K562 (cell line): ENCODE data around the gene CLDN15. TPM values are rescaled to one million over a fixed set of nuclear protein-coding genes. Genes with fewer than 3 reads are reported as not detected.

ENCODE experiments used
- ATAC-seq: fragments of 200-7000 bp; cut with Tn5 transposase; 3 replicates; pipeline ENCODE4 v1.9.1; 2020; ENCODE audit warnings: moderate library complexity
- BruUV-seq: library from RNA; stranded (reverse); fragments of 400-500 nt; replicated peaks from 2 replicates; lab custom pipeline; 2021; lab: Mats Ljungman, UMichigan
- CTCF ChIA-PET: fragments of 300-600 bp; formaldehyde crosslinking; extraction: SDS; loops from one replicate; lab custom pipeline; 2021; ENCODE audit warnings: low intra/inter-chr PET ratio; lab: Yijun Ruan, JAX
- POLR2A ChIA-PET: fragments of 300-600, 350-650 bp; sonication (Branson Sonifier 250); formaldehyde crosslinking; extraction: SDS; loops from one replicate; lab custom pipeline; 2021; ENCODE audit warnings: antibody characterized with exemption, inconsistent platforms; lab: Yijun Ruan, JAX
- DNase-seq, 4 experiments: peaks; one replicate each; pipeline versions ENCODE4 v3.0.0 to v3.0.0-alpha.2; 2011 to 2018; ENCODE audit warnings: low spot score in 3 of 4, mixed read lengths in 3 of 4; ENCODE audit errors: extremely low read depth in 1 of 4
- FAIRE-seq: peaks from 2 replicates; lab custom pipeline; 2011; peaks lifted over from hg19 to GRCh38; lab: Jason Lieb, UNC
- H2AFZ ChIP-seq: 2 replicates; pipeline ENCODE4 v1.6.0; 2011; ENCODE audit warnings: low read depth, low read length, control low read depth, inconsistent platforms
- H3K27ac ChIP-seq: fragments of 200-600 bp; 3 replicates; pipeline ENCODE4 v1.8.0; 2011; ENCODE audit warnings: low read depth, mild to moderate bottlenecking, control low read depth, inconsistent platforms, low read length, moderate library complexity, mixed read lengths; ENCODE audit errors: extremely low read depth
- H3K27me3 ChIP-seq, 2 experiments: fragments of 300-600 bp in 1 of 2; 2 replicates in 1 of 2; 3 replicates in 1 of 2; pipeline versions ENCODE4 v1.6.0 to v1.8.0; 2011; ENCODE audit warnings: inconsistent platforms in 2 of 2, low read length in 2 of 2, mild to moderate bottlenecking in 1 of 2, mixed read lengths in 1 of 2, moderate library complexity in 1 of 2; ENCODE audit not compliant: control insufficient read depth in 2 of 2, insufficient read depth in 2 of 2
- H3K36me3 ChIP-seq: fragments of 300-600 bp; 3 replicates; pipeline ENCODE4 v1.8.0; 2011; ENCODE audit warnings: mild to moderate bottlenecking, low read length, inconsistent platforms; ENCODE audit not compliant: control insufficient read depth, insufficient read depth
- H3K4me1 ChIP-seq, 2 experiments: fragments of 200-600 bp in 1 of 2; replicated peaks in 1 of 2; 2 replicates in 1 of 2; 3 replicates in 1 of 2; pipeline versions ENCODE4 v1.5.1 to v1.8.0; 2011; ENCODE audit warnings: inconsistent platforms in 2 of 2, low read length in 2 of 2, mild to moderate bottlenecking in 1 of 2, mixed read lengths in 1 of 2, moderate library complexity in 1 of 2; ENCODE audit not compliant: control insufficient read depth in 2 of 2, insufficient read depth in 2 of 2
- H3K4me2 ChIP-seq: 2 replicates; pipeline ENCODE4 v1.6.1; 2011; ENCODE audit warnings: low read length, control low read depth, inconsistent platforms, mixed read lengths; ENCODE audit not compliant: insufficient read depth
- H3K4me3 ChIP-seq: fragments of 200-600 bp; sonication (generic), shearing (Covaris generic); 2 replicates; pipeline ENCODE4 v1.5.1; 2016; ENCODE audit warnings: control low read depth, inconsistent platforms
- H3K79me2 ChIP-seq: fragments of 200-600 bp; 3 replicates; pipeline ENCODE4 v1.8.0; 2011; ENCODE audit warnings: low read length, inconsistent platforms; ENCODE audit not compliant: control insufficient read depth, insufficient read depth
- H3K9ac ChIP-seq, 2 experiments: 2 replicates each; pipeline versions ENCODE4 v1.6.0 to v1.6.1; 2011; ENCODE audit warnings: low read depth in 2 of 2, low read length in 2 of 2, control low read depth in 1 of 2, inconsistent platforms in 1 of 2, mild to moderate bottlenecking in 1 of 2, mixed read lengths in 1 of 2; ENCODE audit not compliant: insufficient read depth in 1 of 2
- H3K9me1 ChIP-seq: one replicate; pipeline ENCODE4 v1.6.0; 2011; ENCODE audit warnings: inconsistent platforms, mild to moderate bottlenecking, low read length, moderate library complexity; ENCODE audit not compliant: control insufficient read depth, insufficient read depth
- H3K9me3 ChIP-seq: replicated peaks from 2 replicates; pipeline ENCODE4 v1.5.1; 2011; ENCODE audit warnings: low read depth, low read length, inconsistent platforms; ENCODE audit not compliant: control insufficient read depth, insufficient read depth
- H4K20me1 ChIP-seq: replicated peaks from 2 replicates; pipeline ENCODE4 v1.6.1; 2011; ENCODE audit warnings: low read length, inconsistent platforms, mixed read lengths; ENCODE audit not compliant: control insufficient read depth, insufficient read depth
- ARHGAP35 ChIP-seq: fragments of 450-650 bp; IDR thresholded peaks from 2 replicates; pipeline ENCODE4 v1.6.1; 2018; ENCODE audit not compliant: partially characterized antibody
- BACH1 ChIP-seq: fragments of 200-800 bp; sonication (Bioruptor generic); IDR thresholded peaks from 2 replicates; pipeline ENCODE4 v1.6.1; 2016; ENCODE audit warnings: missing genetic modification characterization, missing compliant biosample characterization
- BCOR ChIP-seq: fragments of 450-650 bp; IDR thresholded peaks from 2 replicates; pipeline ENCODE4 v1.6.1; 2016
- BRD4 ChIP-seq: fragments of 200-600 bp; sonication (generic); IDR thresholded peaks from 2 replicates; pipeline ENCODE4 v1.6.1; 2017; ENCODE audit warnings: inconsistent platforms
- CBFA2T3 ChIP-seq: fragments of 450-650 bp; IDR thresholded peaks from 2 replicates; pipeline ENCODE4 v1.6.1; 2017
- CHCHD3 ChIP-seq: fragments of 250-450 bp; sonication (Bioruptor Pico); IDR thresholded peaks from 2 replicates; pipeline ENCODE4 v2.1.2; 2022; ENCODE audit warnings: mild to moderate bottlenecking
- CTBP1 ChIP-seq: fragments of 450-650 bp; IDR thresholded peaks from 2 replicates; pipeline ENCODE4 v1.6.1; 2016; ENCODE audit warnings: borderline replicate concordance
- E2F6 ChIP-seq, 2 experiments: IDR thresholded peaks; 2 replicates each; pipeline ENCODE4 v1.6.1; 2011; ENCODE audit warnings: borderline replicate concordance in 1 of 2, control low read depth in 1 of 2, low read depth in 1 of 2, low read length in 1 of 2, mild to moderate bottlenecking in 1 of 2, mixed read lengths in 1 of 2, moderate library complexity in 1 of 2; ENCODE audit not compliant: insufficient read depth in 1 of 2, insufficient read length in 1 of 2, poor library complexity in 1 of 2, severe bottlenecking in 1 of 2; ENCODE audit errors: extremely low read depth in 1 of 2
- GABPB1 ChIP-seq: sonication (generic); formaldehyde crosslinking; IDR thresholded peaks from 2 replicates; pipeline ENCODE4 v1.8.0; 2022; ENCODE audit warnings: mild to moderate bottlenecking, missing genetic modification reagents
- RBM25 ChIP-seq: fragments of 200-400 bp; formaldehyde crosslinking; IDR thresholded peaks from 2 replicates; pipeline ENCODE4 v1.6.1; 2018; ENCODE audit warnings: low read length, low read depth, moderate library complexity; ENCODE audit not compliant: severe bottlenecking
- SMARCE1 ChIP-seq: fragments of 450-650 bp; IDR thresholded peaks from 2 replicates; pipeline ENCODE4 v1.7.1; 2016; ENCODE audit warnings: mild to moderate bottlenecking
- TAL1 ChIP-seq: fragments of 450-650 bp; IDR thresholded peaks from 2 replicates; pipeline ENCODE4 v1.6.1; 2016; ENCODE audit warnings: mild to moderate bottlenecking
- TCF3 ChIP-seq: sonication (generic); formaldehyde crosslinking; IDR thresholded peaks from 2 replicates; pipeline ENCODE4 v1.4.0; 2020; ENCODE audit warnings: mild to moderate bottlenecking, missing genetic modification reagents
- ZFP91 ChIP-seq: sonication (generic); formaldehyde crosslinking; IDR thresholded peaks from 2 replicates; pipeline ENCODE4 v1.8.0; 2022; ENCODE audit warnings: mild to moderate bottlenecking, missing genetic modification reagents
- ZNF212 ChIP-seq: fragments of 450-650 bp; formaldehyde crosslinking; IDR thresholded peaks from 2 replicates; pipeline ENCODE4 v1.4.0; 2020; ENCODE audit warnings: mild to moderate bottlenecking
- WGBS: fragments of 100-300 bp; shearing (Covaris generic); methylation state at CpG from one replicate; pipeline ENCODE4 v1.1.6; 2016; ENCODE audit warnings: low coverage, mixed read lengths; ENCODE audit not compliant: insufficient coverage; ENCODE audit errors: missing lambda C conversion rate; 5-methylcytosine and 5-hydroxymethylcytosine counted together
- in situ Hi-C: fragments of 300-500 bp; cut with MboI; formaldehyde crosslinking; loops from 4 replicates; pipeline ENCODE4 v1.15.0; 2018; ENCODE audit warnings: inconsistent platforms, mixed read lengths
- intact Hi-C: fragments of 100-400 bp; cut with micrococcal nuclease; formaldehyde crosslinking; loops from 2 replicates; pipeline ENCODE4 v1.14.2; 2022
- polyA plus RNA-seq, 8 experiments: library from polyadenylated mRNA; depleted of rRNA in 4 of 8; stranded (reverse) in 5 of 8; unstranded in 3 of 8; fragments of >200 nt; fragmentation: Nextera tagmentation in 2 of 8; fragmentation: Illumina TruSeq in 1 of 8; extraction: Ambion mirVana in 2 of 8; extraction: Trizol in 1 of 8; gene quantifications; 2 replicates each; pipeline versions ENCODE4 v1.2.1 to v1.2.3, GENCODE V29; 2011 to 2014; ENCODE audit warnings: inconsistent platforms in 1 of 8, missing spikeins in 1 of 8
- total RNA-seq, 7 experiments: library from RNA; depleted of rRNA in 6 of 7; stranded (reverse); fragments of >200 nt in 6 of 7; fragmentation: Illumina TruSeq in 2 of 7; extraction: Trizol in 2 of 7; gene quantifications; 2 replicates each; pipeline versions ENCODE4 v1.2.1 to v1.2.3, GENCODE V29; 2011 to 2021; ENCODE audit warnings: low replicate concordance in 1 of 7
- TF ChIP-seq, protein P1 (sequence below), 2 experiments: fragments of 450-650 bp; conservative IDR thresholded peaks; 2 replicates each; pipeline ENCODE4 v1.6.1; 2017; ENCODE audit warnings: mild to moderate bottlenecking in 2 of 2, moderate library complexity in 2 of 2
- TF ChIP-seq, protein P2 (sequence below): fragments of 450-650 bp; conservative IDR thresholded peaks from 2 replicates; pipeline ENCODE4 v1.6.1; 2016; ENCODE audit warnings: missing genetic modification characterization, low read depth, mild to moderate bottlenecking, control low read depth, missing compliant biosample characterization

Gene CLDN15
- total and polyA plus RNA-seq, 9 of the 15 experiments (the other 6 are each of a cell fraction or from before 2014, with no cell fraction given): 0.32 to 14.5 (median 7.4) TPM

DNA sequence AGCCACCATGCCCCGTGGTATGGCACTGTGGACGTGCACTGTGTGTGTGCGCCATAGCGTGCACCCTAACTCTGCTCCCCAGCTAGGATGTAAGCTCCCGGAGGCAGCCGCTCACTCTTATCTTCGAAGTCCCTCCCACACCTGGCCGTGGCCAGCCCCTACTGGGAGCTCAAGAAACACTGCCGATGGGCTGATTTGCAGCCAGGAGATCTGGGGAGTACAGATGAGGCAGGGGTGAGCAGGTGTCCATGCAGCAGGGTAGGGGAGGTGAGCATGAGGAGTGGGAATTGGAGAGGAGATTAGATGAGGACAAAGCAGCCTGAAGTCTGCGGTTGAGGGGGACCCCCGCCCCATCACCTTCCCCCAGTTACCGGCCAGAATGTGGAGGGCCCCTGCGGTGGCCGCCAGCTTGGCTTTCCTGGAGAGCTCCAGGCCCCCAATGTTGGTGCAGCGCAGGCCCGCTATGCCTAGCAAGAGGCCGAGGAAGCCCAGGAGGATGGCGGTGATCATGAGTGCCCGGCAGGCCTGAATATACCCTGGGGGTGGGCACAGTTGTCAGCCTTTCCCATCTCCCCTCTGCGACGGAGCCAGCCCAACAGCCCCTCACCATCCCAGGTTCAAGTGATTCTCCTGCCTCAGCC, 3.6 kb downstream of the CLDN15 start:
- DNase-seq (peak; percentile 76 to 93 (median 84)), FAIRE-seq (peak; percentile 96), ATAC-seq (peak; percentile 90)
- Histone ChIP-seq H2AFZ (no peak overlapping the region), H3K9me1 (no peaks in the 10 kb centered on the region), H3K27ac (0 out of 3 replicates have a peak overlapping the region, but pooled peaks have one; percentile 1), H3K79me2 (no peaks in the 10 kb centered on the region), H3K9ac (peak overlapping the region in 1 of 2 experiments; percentile 85; a peak in 2 of 4 replicates), H3K27me3 (no peaks in the 10 kb centered on the region), H3K4me1 (peaks cover 19 to 67% of the 10 kb centered on the region in 2 experiments; a peak in 4 of 5 replicates), H3K4me2 (peak overlapping the region; percentile 39), H3K36me3 (peaks cover 26% of the 10 kb centered on the region; the same call in 2 of the 3 replicates), H3K9me3 (no peaks in the 10 kb centered on the region), H3K4me3 (no peak overlapping the region), H4K20me1 (no peaks in the 10 kb centered on the region)
- 31% methylated on average over 19 of the region's 21 CpGs for WGBS
- CTCF ChIA-PET: no interaction called here
- in situ Hi-C loops: no loop called here
- BruUV-seq: no TSS peak
- intact Hi-C loops: loop anchor here (2.0 kb wide), 1 partner anchor 49 kb away; no protein-coding TSS in a partner anchor
- POLR2A ChIA-PET: interaction anchor here (0.6 to 2.2 kb wide), 8 partner anchors 9 to 862 kb away, joined by 3 to 22 read pairs (median 3); partner anchors contain the start of gene ZNHIT1
- TF ChIP-seq, protein P1, sequence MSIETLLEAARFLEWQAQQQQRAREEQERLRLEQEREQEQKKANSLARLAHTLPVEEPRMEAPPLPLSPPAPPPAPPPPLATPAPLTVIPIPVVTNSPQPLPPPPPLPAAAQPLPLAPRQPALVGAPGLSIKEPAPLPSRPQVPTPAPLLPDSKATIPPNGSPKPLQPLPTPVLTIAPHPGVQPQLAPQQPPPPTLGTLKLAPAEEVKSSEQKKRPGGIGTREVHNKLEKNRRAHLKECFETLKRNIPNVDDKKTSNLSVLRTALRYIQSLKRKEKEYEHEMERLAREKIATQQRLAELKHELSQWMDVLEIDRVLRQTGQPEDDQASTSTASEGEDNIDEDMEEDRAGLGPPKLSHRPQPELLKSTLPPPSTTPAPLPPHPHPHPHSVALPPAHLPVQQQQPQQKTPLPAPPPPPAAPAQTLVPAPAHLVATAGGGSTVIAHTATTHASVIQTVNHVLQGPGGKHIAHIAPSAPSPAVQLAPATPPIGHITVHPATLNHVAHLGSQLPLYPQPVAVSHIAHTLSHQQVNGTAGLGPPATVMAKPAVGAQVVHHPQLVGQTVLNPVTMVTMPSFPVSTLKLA (conservative IDR thresholded peaks at IDR 0.05): 0 out of 4 replicates have a peak, but pooled peaks of 1 of the 2 experiments have one; percentile 21
- TF ChIP-seq TAL1 (peak; percentile 90), BACH1 (tag) (no peak), BCOR (0 out of 2 replicates have a peak, but pooled peaks have one; percentile 18), E2F6 (IDR thresholded peaks at IDR 0.05; ENCODE audit: borderline replicate concordance in 1 of 2, extremely low read depth in 1 of 2, insufficient read depth in 1 of 2, insufficient read length in 1 of 2, low read depth in 1 of 2, low read length in 1 of 2, poor library complexity in 1 of 2, severe bottlenecking in 1 of 2) (no peak), RBM25 (no peak), CHCHD3 (CRISPR knock-in tag) (no peak), ARHGAP35 (no peak), BRD4 (no peak), CBFA2T3 (peak; percentile 96), TCF3 (CRISPR knock-in tag) (peak; percentile 91), SMARCE1 (peak; percentile 48; the same call in 1 of the 2 replicates), CTBP1 (peak; percentile 77; the same call in 1 of the 2 replicates), ZNF212 (CRISPR knock-in tag) (no peak), GABPB1 (CRISPR knock-in tag) (0 out of 2 replicates have a peak, but pooled peaks have one; percentile 34), ZFP91 (CRISPR knock-in tag) (no peak)
- TF ChIP-seq, protein P2, sequence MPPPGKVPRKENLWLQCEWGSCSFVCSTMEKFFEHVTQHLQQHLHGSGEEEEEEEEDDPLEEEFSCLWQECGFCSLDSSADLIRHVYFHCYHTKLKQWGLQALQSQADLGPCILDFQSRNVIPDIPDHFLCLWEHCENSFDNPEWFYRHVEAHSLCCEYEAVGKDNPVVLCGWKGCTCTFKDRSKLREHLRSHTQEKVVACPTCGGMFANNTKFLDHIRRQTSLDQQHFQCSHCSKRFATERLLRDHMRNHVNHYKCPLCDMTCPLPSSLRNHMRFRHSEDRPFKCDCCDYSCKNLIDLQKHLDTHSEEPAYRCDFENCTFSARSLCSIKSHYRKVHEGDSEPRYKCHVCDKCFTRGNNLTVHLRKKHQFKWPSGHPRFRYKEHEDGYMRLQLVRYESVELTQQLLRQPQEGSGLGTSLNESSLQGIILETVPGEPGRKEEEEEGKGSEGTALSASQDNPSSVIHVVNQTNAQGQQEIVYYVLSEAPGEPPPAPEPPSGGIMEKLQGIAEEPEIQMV (tag): no peak
